Keratinocyte (primary cell): Measurements from ENCODE around the gene MRPL12. TPM values are rescaled to one million over a fixed set of nuclear protein-coding genes. Genes with fewer than 3 reads are reported as not detected.

ENCODE experiments used
- DNase-seq: peaks from one replicate; pipeline ENCODE4 v3.0.0-alpha.2; 2011; ENCODE audit warnings: low read depth, missing footprints, low spot score
- FAIRE-seq: peaks from 2 replicates; lab custom pipeline; 2011; peaks lifted over from hg19 to GRCh38; lab: Jason Lieb, UNC
- H2AFZ ChIP-seq: 2 replicates; pipeline ENCODE4 v1.6.0; 2012; ENCODE audit warnings: low read length, control low read depth, inconsistent platforms; ENCODE audit not compliant: control insufficient read depth
- H3K27ac ChIP-seq: 2 replicates; pipeline ENCODE4 v1.5.1; 2011; ENCODE audit warnings: low read length; ENCODE audit not compliant: control insufficient read depth, insufficient read depth
- H3K27me3 ChIP-seq: 3 replicates; pipeline ENCODE4 v1.6.0; 2011; ENCODE audit warnings: low read length; ENCODE audit not compliant: control insufficient read depth, insufficient read depth; ENCODE audit errors: extremely low read depth
- H3K36me3 ChIP-seq, 2 experiments: 2 replicates in 1 of 2; 3 replicates in 1 of 2; pipeline ENCODE4 v1.5.1; 2011; ENCODE audit warnings: low read length in 2 of 2, mild to moderate bottlenecking in 1 of 2; ENCODE audit not compliant: control insufficient read depth in 2 of 2, insufficient read depth in 2 of 2; ENCODE audit errors: extremely low read depth in 1 of 2
- H3K4me1 ChIP-seq: 3 replicates; pipeline ENCODE4 v1.5.1; 2011; ENCODE audit warnings: low read length; ENCODE audit not compliant: control insufficient read depth, insufficient read depth; ENCODE audit errors: extremely low read depth
- H3K4me2 ChIP-seq: 3 replicates; pipeline ENCODE4 v1.6.0; 2011; ENCODE audit warnings: low read depth, low read length; ENCODE audit not compliant: control insufficient read depth, insufficient read depth; ENCODE audit errors: extremely low read depth
- H3K4me3 ChIP-seq, 3 experiments: fragments of 200-600 bp in 1 of 3; sonication (generic) in 1 of 3; 2 replicates in 2 of 3; 3 replicates in 1 of 3; pipeline ENCODE4 v1.5.1; 2011 to 2016; ENCODE audit warnings: low read length in 3 of 3, mild to moderate bottlenecking in 3 of 3, control low read depth in 2 of 3, inconsistent platforms in 1 of 3, low read depth in 1 of 3, mixed read lengths in 1 of 3, mixed run types in 1 of 3, moderate library complexity in 1 of 3; ENCODE audit not compliant: control insufficient read depth in 2 of 3, insufficient read depth in 2 of 3; ENCODE audit errors: extremely low read depth in 1 of 3
- H3K79me2 ChIP-seq: 2 replicates; pipeline ENCODE4 v1.6.0; 2012; ENCODE audit warnings: low read length; ENCODE audit not compliant: control insufficient read depth, insufficient read depth
- H3K9ac ChIP-seq: 3 replicates; pipeline ENCODE4 v1.6.0; 2011; ENCODE audit warnings: low read length; ENCODE audit not compliant: control insufficient read depth, insufficient read depth; ENCODE audit errors: extremely low read depth
- H3K9me1 ChIP-seq: 3 replicates; pipeline ENCODE4 v1.6.0; 2011; ENCODE audit warnings: low read length; ENCODE audit not compliant: control insufficient read depth, insufficient read depth; ENCODE audit errors: extremely low read depth
- H3K9me3 ChIP-seq: 2 replicates; pipeline ENCODE4 v1.5.1; 2012; ENCODE audit warnings: low read depth, low read length; ENCODE audit not compliant: control insufficient read depth
- H4K20me1 ChIP-seq: 3 replicates; pipeline ENCODE4 v1.6.0; 2011; ENCODE audit warnings: low read length; ENCODE audit not compliant: control insufficient read depth, insufficient read depth; ENCODE audit errors: extremely low read depth
- EZH2 ChIP-seq: IDR thresholded peaks from one replicate; pipeline ENCODE4 v1.6.1; 2012; ENCODE audit warnings: inconsistent platforms, mild to moderate bottlenecking, low read length, moderate library complexity
- dilution Hi-C: fragments of 300-500 bp; cut with MboI; formaldehyde crosslinking; loops from one replicate; pipeline ENCODE4 v1.7.0; 2020; ENCODE audit warnings: low sequenced_read_pairs; ENCODE audit not compliant: extremely low pct_ligation_motif_present
- polyA plus RNA-seq, 5 experiments: library from polyadenylated mRNA; depleted of rRNA in 3 of 5; stranded (reverse) in 3 of 5; stranded (forward) in 1 of 5; unstranded in 1 of 5; fragments of >200 nt; gene quantifications; 1 replicate in 1 of 5; 2 replicates in 3 of 5; 3 replicates in 1 of 5; pipeline versions ENCODE4 v1.2.1 to v1.2.3, GENCODE V29; 2011 to 2012; ENCODE audit warnings: missing spikeins in 2 of 5, low read depth in 1 of 5, low replicate concordance in 1 of 5
- TF ChIP-seq, protein P1 (sequence below), 3 experiments: IDR thresholded peaks in 1 of 3; conservative IDR thresholded peaks in 1 of 3; optimal IDR thresholded peaks in 1 of 3; 2 replicates in 2 of 3; 3 replicates in 1 of 3; pipeline versions ENCODE3 to v1.5.1; 2011; ENCODE audit warnings: low read length in 3 of 3, mild to moderate bottlenecking in 3 of 3, moderate library complexity in 2 of 3, control low read depth in 1 of 3, inconsistent platforms in 1 of 3; ENCODE audit not compliant: insufficient read depth in 2 of 3; ENCODE audit errors: extremely low read depth in 1 of 3

Gene MRPL12
- polyA plus RNA-seq, 1 donor (not counting 4 experiments of a cell fraction or from before 2014, with no cell fraction given) = 78.5 TPM

DNA sequence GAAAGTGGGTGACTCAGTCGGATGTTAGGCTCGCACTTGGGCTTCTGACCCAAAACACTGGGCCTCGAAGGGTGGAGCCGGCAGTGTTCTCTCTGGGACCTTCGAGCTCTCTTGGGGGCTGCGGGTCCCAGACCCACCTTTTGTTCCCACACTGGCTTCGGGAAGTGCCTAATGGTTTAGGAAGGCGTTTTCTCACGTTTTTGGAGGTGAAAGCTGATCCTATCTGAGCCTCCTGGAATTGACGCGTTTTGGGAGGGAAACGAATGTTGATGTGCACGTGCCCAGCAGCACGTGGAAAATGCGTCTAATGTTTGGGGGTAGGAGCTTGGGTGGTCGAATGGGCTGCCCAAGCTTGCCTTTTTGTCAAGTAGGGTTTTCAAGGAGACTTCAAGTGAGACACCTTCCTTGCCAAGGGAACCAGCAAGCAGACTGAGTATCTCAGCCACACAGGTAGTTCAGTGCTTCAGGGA lies 18.7 kb upstream of the MRPL12 start:
- H3K9me1 ChIP-seq = no peaks in the 10 kb centered on the region
- FAIRE-seq = peak; percentile 60
- H3K4me1 ChIP-seq = peaks cover 32% of the 10 kb centered on the region
- peak overlapping the region; percentile 77 to 99 (median 89) for H3K4me3 ChIP-seq
- H3K9ac ChIP-seq = peak overlapping the region; percentile 83
- no peaks in the 10 kb centered on the region for H3K9me3 ChIP-seq
- H3K27me3 ChIP-seq = no peaks in the 10 kb centered on the region
- H3K79me2 ChIP-seq = peaks cover 71% of the 10 kb centered on the region
- peak overlapping the region; percentile 93 for H3K27ac ChIP-seq
- DNase-seq = no peak
- peaks cover 40% of the 10 kb centered on the region in 2 experiments for H3K36me3 ChIP-seq
- peaks cover 22% of the 10 kb centered on the region for H4K20me1 ChIP-seq
- H3K4me2 ChIP-seq = peak overlapping the region; percentile 93
- no peak overlapping the region for H2AFZ ChIP-seq
- TF ChIP-seq, protein P1, sequence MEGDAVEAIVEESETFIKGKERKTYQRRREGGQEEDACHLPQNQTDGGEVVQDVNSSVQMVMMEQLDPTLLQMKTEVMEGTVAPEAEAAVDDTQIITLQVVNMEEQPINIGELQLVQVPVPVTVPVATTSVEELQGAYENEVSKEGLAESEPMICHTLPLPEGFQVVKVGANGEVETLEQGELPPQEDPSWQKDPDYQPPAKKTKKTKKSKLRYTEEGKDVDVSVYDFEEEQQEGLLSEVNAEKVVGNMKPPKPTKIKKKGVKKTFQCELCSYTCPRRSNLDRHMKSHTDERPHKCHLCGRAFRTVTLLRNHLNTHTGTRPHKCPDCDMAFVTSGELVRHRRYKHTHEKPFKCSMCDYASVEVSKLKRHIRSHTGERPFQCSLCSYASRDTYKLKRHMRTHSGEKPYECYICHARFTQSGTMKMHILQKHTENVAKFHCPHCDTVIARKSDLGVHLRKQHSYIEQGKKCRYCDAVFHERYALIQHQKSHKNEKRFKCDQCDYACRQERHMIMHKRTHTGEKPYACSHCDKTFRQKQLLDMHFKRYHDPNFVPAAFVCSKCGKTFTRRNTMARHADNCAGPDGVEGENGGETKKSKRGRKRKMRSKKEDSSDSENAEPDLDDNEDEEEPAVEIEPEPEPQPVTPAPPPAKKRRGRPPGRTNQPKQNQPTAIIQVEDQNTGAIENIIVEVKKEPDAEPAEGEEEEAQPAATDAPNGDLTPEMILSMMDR (optimal IDR thresholded peaks at IDR 0.05 in 1 of 3, IDR thresholded peaks at IDR 0.05 in 1 of 3, conservative IDR thresholded peaks at IDR 0.05 in 1 of 3; ENCODE audit: extremely low read depth in 1 of 3, insufficient read depth in 2 of 3, low read length in 3 of 3) = no peak
- TF ChIP-seq EZH2 = no peak
- dilution Hi-C loops = no loop called here

DNA sequence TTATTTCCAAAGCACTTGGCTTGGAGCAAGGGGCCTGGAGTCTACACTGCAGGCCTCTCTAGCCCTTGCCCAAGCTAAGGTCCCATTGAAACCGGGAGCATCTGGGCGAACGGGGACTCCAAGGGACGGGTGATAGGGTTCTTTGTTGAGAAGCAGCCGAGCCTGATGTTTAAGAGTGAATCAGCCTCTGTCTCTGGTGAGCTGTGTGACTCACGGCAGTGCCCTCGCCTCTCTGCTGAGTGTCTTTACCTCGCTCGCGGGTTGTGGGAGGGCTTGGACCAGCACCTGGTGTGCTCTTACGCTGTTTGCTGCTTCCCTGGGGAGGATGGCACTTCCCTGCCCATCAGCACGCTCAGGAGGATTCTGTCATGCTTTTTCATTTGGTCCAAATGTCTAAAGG lies 18.1 kb upstream of the MRPL12 start:
- FAIRE-seq (peak; percentile 78), DNase-seq (peak; percentile 54)
- TF ChIP-seq EZH2 = no peak
- TF ChIP-seq, protein P1 (optimal IDR thresholded peaks at IDR 0.05 in 1 of 3, IDR thresholded peaks at IDR 0.05 in 1 of 3, conservative IDR thresholded peaks at IDR 0.05 in 1 of 3; ENCODE audit: extremely low read depth in 1 of 3, insufficient read depth in 2 of 3, low read length in 3 of 3) = no peak
- Histone ChIP-seq H3K27ac (peak overlapping the region; percentile 93), H2AFZ (no peak overlapping the region), H3K4me2 (peak overlapping the region; percentile 93), H3K9me1 (no peaks in the 10 kb centered on the region), H3K79me2 (peaks cover 77% of the 10 kb centered on the region), H4K20me1 (peaks cover 22% of the 10 kb centered on the region), H3K4me1 (peaks cover 32% of the 10 kb centered on the region), H3K9ac (peak overlapping the region; percentile 83), H3K4me3 (peak overlapping the region; percentile 77 to 99 (median 89)), H3K27me3 (no peaks in the 10 kb centered on the region), H3K36me3 (peaks cover 44 to 46% of the 10 kb centered on the region in 2 experiments), H3K9me3 (no peaks in the 10 kb centered on the region)
- dilution Hi-C loops = no loop called here
